ENCODE results near the gene JOSD1.

- TF ChIP-seq EGR1 (IDR thresholded peaks at IDR 0.05; ENCODE audit: borderline replicate concordance in 1 of 2, low read depth in 2 of 2, low read length in 2 of 2) = no peak
- TF ChIP-seq CTCF (IDR thresholded peaks at IDR 0.05 in 2 of 3, conservative IDR thresholded peaks at IDR 0.05 in 1 of 3; ENCODE audit: control insufficient read depth in 2 of 3, extremely low read depth in 1 of 3, insufficient read depth in 1 of 3, low read depth in 3 of 3, low read length in 3 of 3) = no peak
- no peak for TF ChIP-seq CHD4 (IDR thresholded peaks at IDR 0.05)
- no peak; the same call in none of the 2 replicates for TF ChIP-seq POLR2A (IDR thresholded peaks at IDR 0.05; ENCODE audit: low read depth, low read length)
Observed at GRCh38 chr22:38740754-38741153, 40.0 kb upstream of the JOSD1 start.
